ENCODE measurements around the gene VAV3. TPM values are rescaled to one million over a fixed set of nuclear protein-coding genes. Genes with fewer than 3 reads are reported as not detected.

Gene VAV3
- total RNA-seq, 4 donors from 2014 or later, result 117 to 239 (median 135) TPM

DNA sequence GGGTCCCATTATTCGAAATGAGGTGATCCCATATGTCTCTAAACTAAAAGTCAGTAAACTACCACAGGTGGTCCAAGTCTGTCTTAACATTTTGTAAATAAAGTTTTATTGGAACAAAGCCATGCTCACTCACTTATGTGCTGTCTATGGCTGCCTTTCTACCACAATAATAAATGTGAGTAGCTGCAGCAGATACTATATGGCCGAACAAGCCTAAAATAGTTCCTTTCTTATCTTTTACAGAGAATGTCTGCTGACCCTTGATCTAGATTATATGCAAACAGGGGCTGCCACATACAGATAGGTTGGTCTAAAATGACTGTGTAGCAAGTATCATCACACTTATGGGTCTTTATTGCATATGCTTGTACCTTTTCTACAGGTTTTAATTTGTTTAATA, 140.0 kb downstream of the VAV3 start:
- 88% methylated on average over 2 of the region's 2 CpGs for WGBS
- Histone ChIP-seq H3K4me1 (no peaks in the 10 kb centered on the region), H3K9me3 (no peaks in the 10 kb centered on the region), H3K27me3 (no peaks in the 10 kb centered on the region), H3K4me3 (no peak overlapping the region), H3K27ac (no peak overlapping the region), H3K36me3 (no peaks in the 10 kb centered on the region)
- no peak for DNase-seq (ENCODE audit: low spot score in 2 of 2)
- no peak for TF ChIP-seq EP300 (IDR thresholded peaks at IDR 0.05)
- TF ChIP-seq, protein P1, sequence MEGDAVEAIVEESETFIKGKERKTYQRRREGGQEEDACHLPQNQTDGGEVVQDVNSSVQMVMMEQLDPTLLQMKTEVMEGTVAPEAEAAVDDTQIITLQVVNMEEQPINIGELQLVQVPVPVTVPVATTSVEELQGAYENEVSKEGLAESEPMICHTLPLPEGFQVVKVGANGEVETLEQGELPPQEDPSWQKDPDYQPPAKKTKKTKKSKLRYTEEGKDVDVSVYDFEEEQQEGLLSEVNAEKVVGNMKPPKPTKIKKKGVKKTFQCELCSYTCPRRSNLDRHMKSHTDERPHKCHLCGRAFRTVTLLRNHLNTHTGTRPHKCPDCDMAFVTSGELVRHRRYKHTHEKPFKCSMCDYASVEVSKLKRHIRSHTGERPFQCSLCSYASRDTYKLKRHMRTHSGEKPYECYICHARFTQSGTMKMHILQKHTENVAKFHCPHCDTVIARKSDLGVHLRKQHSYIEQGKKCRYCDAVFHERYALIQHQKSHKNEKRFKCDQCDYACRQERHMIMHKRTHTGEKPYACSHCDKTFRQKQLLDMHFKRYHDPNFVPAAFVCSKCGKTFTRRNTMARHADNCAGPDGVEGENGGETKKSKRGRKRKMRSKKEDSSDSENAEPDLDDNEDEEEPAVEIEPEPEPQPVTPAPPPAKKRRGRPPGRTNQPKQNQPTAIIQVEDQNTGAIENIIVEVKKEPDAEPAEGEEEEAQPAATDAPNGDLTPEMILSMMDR (IDR thresholded peaks at IDR 0.05), result no peak

- DNase-seq (ENCODE audit: low spot score in 2 of 2), result no peak
- H3K4me3 ChIP-seq, result no peak overlapping the region
- no peaks in the 10 kb centered on the region for H3K9me3 ChIP-seq
- WGBS, result 70% methylated on average over 4 of the region's 4 CpGs
- no peak overlapping the region for H3K27ac ChIP-seq
- TF ChIP-seq EP300 (IDR thresholded peaks at IDR 0.05) (no peak), POLR2A (IDR thresholded peaks at IDR 0.05) (no peak), POLR2AphosphoS5 (IDR thresholded peaks at IDR 0.05) (no peak)
- TF ChIP-seq, protein P1 (IDR thresholded peaks at IDR 0.05), result no peak
- H3K36me3 ChIP-seq, result no peaks in the 10 kb centered on the region
- H3K4me1 ChIP-seq, result no peaks in the 10 kb centered on the region
- H3K27me3 ChIP-seq, result no peaks in the 10 kb centered on the region
Observed at GRCh38 chr1:107821340-107821739, 143.6 kb downstream of the VAV3 start.

DNA sequence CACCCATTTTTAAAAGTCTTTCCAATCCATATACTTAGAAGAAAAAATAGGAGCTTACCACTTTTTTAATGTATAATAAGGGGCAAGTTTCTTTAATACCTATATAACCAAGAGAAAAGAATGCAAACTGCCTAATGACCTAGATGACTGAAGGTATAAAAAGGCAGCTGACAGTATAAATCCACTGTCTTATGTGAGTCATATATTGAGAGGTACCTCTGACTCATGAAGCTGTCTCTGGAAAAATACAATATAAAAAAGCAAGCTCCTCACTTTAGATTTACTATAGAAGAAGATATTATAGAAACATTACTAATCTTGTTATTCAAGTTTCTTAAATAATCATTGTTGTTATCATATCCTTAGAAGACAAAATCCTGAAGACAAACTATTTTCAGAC, 144.2 kb downstream of the VAV3 start:
- no peak overlapping the region for H3K4me3 ChIP-seq
- no peak for TF ChIP-seq POLR2A (IDR thresholded peaks at IDR 0.05)
- no peak for TF ChIP-seq POLR2AphosphoS5 (IDR thresholded peaks at IDR 0.05)
- TF ChIP-seq, protein P1 (IDR thresholded peaks at IDR 0.05), result no peak
- TF ChIP-seq EP300 (IDR thresholded peaks at IDR 0.05), result no peak
- no peaks in the 10 kb centered on the region for H3K36me3 ChIP-seq
- no peaks in the 10 kb centered on the region for H3K27me3 ChIP-seq
- no peak overlapping the region for H3K27ac ChIP-seq
- no peaks in the 10 kb centered on the region for H3K4me1 ChIP-seq
- DNase-seq (ENCODE audit: low spot score in 2 of 2), result no peak
- H3K9me3 ChIP-seq, result no peaks in the 10 kb centered on the region

DNA sequence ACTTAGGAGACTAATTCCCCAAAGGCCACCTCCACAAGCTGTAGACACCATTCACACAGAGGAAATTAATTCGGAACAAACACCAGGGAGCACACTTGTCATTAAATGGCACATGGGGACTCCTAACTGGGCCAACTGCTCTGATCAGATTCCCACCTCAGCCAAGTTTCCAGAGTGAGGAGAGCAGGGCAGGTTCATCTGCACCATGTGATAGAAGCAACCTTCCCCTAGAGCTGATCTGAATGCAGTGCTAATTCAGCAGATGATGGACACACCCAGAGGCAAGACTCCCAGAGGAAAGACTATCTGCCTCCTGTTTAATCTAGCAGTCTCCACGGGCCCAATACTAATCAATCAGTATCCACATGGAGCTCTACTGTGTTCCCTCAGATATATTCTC, 147.0 kb downstream of the VAV3 start:
- H3K36me3 ChIP-seq, result no peaks in the 10 kb centered on the region
- no peak overlapping the region for H3K4me3 ChIP-seq
- TF ChIP-seq, protein P1 (IDR thresholded peaks at IDR 0.05), result no peak
- TF ChIP-seq POLR2A (IDR thresholded peaks at IDR 0.05) (no peak), POLR2AphosphoS5 (IDR thresholded peaks at IDR 0.05) (no peak), EP300 (IDR thresholded peaks at IDR 0.05) (no peak)
- no peaks in the 10 kb centered on the region for H3K4me1 ChIP-seq
- no peaks in the 10 kb centered on the region for H3K27me3 ChIP-seq
- WGBS, result 72% methylated on average over 2 of the region's 2 CpGs
- no peak for DNase-seq (ENCODE audit: low spot score in 2 of 2)
- H3K9me3 ChIP-seq, result no peaks in the 10 kb centered on the region
- no peak overlapping the region for H3K27ac ChIP-seq

DNA sequence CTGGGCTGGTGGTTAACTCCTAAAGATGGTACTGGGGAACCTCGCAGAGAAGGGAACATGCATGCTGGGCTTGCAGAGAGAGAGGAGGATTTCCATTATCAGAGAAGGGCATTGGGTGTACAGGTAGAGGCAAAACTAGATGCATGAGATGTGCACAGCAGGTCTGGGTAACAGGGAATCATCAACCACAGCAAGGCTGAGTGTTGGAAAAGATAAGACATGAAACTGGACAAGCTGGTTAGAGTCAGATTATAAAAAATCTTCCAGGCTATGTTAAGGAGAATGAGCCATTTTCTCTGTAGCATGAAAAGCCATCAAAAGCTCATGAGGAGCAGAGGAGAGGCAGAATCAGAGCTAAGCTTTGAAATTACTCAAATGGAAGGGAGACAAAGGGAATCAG, 147.8 kb downstream of the VAV3 start:
- Histone ChIP-seq H3K36me3 (no peaks in the 10 kb centered on the region), H3K9me3 (no peaks in the 10 kb centered on the region), H3K27me3 (no peaks in the 10 kb centered on the region), H3K4me3 (no peak overlapping the region), H3K4me1 (no peaks in the 10 kb centered on the region), H3K27ac (no peak overlapping the region)
- DNase-seq (ENCODE audit: low spot score in 2 of 2), result no peak
- TF ChIP-seq POLR2A (IDR thresholded peaks at IDR 0.05) (no peak), EP300 (IDR thresholded peaks at IDR 0.05) (no peak), POLR2AphosphoS5 (IDR thresholded peaks at IDR 0.05) (no peak)
- TF ChIP-seq, protein P1 (IDR thresholded peaks at IDR 0.05), result no peak
- 100% methylated on average over 1 of the region's 1 CpG for WGBS
